B cell (primary cell): ENCODE data around the gene RAB42. TPM values are rescaled to one million over a fixed set of nuclear protein-coding genes. Genes with fewer than 3 reads are reported as not detected.

Experiments
- ATAC-seq: fragments of 200-7000 bp; cut with Tn5 transposase; one replicate; pipeline ENCODE4 v1.10.0; 2021; ENCODE audit warnings: low read depth, mild to moderate bottlenecking, moderate number of reproducible peaks, moderate library complexity
- CTCF ChIA-PET: fragments of 350-600 bp; sonication (Branson Sonifier 250); formaldehyde crosslinking; loops from one replicate; lab custom pipeline; 2021; ENCODE audit warnings: antibody characterized with exemption, inconsistent platforms; lab: Charles Lee
- POLR2A ChIA-PET: fragments of 350-600 bp; sonication (Branson Sonifier 250); formaldehyde crosslinking; loops from one replicate; lab custom pipeline; 2021; ENCODE audit warnings: antibody characterized with exemption; lab: Charles Lee
- DNase-seq: peaks from one replicate; pipeline ENCODE4 v3.0.0; 2013
- H2AFZ ChIP-seq: 2 replicates; pipeline ENCODE4 v1.6.1; 2012; ENCODE audit warnings: mild to moderate bottlenecking, low read depth, low read length; ENCODE audit not compliant: insufficient read depth, poor library complexity, severe bottlenecking
- H3K27ac ChIP-seq, 2 donors: 1 replicate in 1 of 2; 2 replicates in 1 of 2; pipeline ENCODE4 v1.5.1; 2012 to 2013; ENCODE audit warnings: low read length in 2 of 2, mild to moderate bottlenecking in 2 of 2, moderate library complexity in 1 of 2
- H3K27me3 ChIP-seq, 4 experiments: fragments of 200-600 bp in 1 of 4; sonication (generic) in 1 of 4; replicated peaks in 1 of 4; 1 replicate in 2 of 4; 2 replicates in 2 of 4; pipeline versions ENCODE4 v1.6.1 to v1.7.0; 2013 to 2016; ENCODE audit warnings: low read length in 3 of 4, mild to moderate bottlenecking in 2 of 4, mixed read lengths in 1 of 4, moderate library complexity in 1 of 4; ENCODE audit not compliant: insufficient read depth in 4 of 4, control insufficient read depth in 3 of 4; ENCODE audit errors: control extremely low read depth in 1 of 4
- H3K36me3 ChIP-seq, 2 experiments: replicated peaks in 1 of 2; 1 replicate in 1 of 2; 2 replicates in 1 of 2; pipeline versions ENCODE4 v1.6.1 to v1.7.1; 2013; ENCODE audit warnings: low read length in 1 of 2; ENCODE audit not compliant: insufficient read depth in 2 of 2, control insufficient read depth in 1 of 2; ENCODE audit errors: control extremely low read depth in 1 of 2, extremely low read depth in 1 of 2
- H3K4me1 ChIP-seq, 2 donors: fragments of 200-600 bp in 1 of 2; sonication (generic) in 1 of 2; 1 replicate in 1 of 2; 2 replicates in 1 of 2; pipeline versions ENCODE4 v1.5.1 to v1.6.1; 2013 to 2017; ENCODE audit warnings: low read length in 2 of 2; ENCODE audit not compliant: control insufficient read depth in 2 of 2, insufficient read depth in 2 of 2
- H3K4me2 ChIP-seq: replicated peaks from 2 replicates; pipeline ENCODE3; 2012; ENCODE audit warnings: mild to moderate bottlenecking, low read depth, low read length; ENCODE audit not compliant: poor library complexity, severe bottlenecking
- H3K4me3 ChIP-seq, 5 experiments: fragments of 200-600 bp in 1 of 5; sonication (generic) in 1 of 5; 1 replicate in 3 of 5; 2 replicates in 2 of 5; pipeline versions ENCODE4 v1.5.1 to v1.7.0; 2011 to 2016; ENCODE audit warnings: low read length in 4 of 5, mild to moderate bottlenecking in 4 of 5, low read depth in 2 of 5, control low read depth in 1 of 5, moderate library complexity in 1 of 5; ENCODE audit not compliant: insufficient read depth in 1 of 5; ENCODE audit errors: control extremely low read depth in 1 of 5, extremely low read depth in 1 of 5
- H3K79me2 ChIP-seq: fragments of 200-600 bp; sonication (generic); one replicate; pipeline ENCODE4 v1.6.0; 2016; ENCODE audit warnings: low read length; ENCODE audit not compliant: control insufficient read depth, insufficient read depth
- H3K9ac ChIP-seq: fragments of 200-600 bp; sonication (generic); 2 replicates; pipeline ENCODE4 v1.6.1; 2017; ENCODE audit warnings: mild to moderate bottlenecking, low read length, moderate library complexity
- H3K9me3 ChIP-seq, 3 donors: one replicate each; pipeline versions ENCODE4 v1.6.1 to v1.7.1; 2013; ENCODE audit warnings: low read length in 2 of 3; ENCODE audit not compliant: control insufficient read depth in 2 of 3, insufficient read depth in 1 of 3; ENCODE audit errors: control extremely low read depth in 1 of 3
- H4K20me1 ChIP-seq: 2 replicates; pipeline ENCODE4 v1.6.0; 2012; ENCODE audit warnings: mild to moderate bottlenecking, low read length; ENCODE audit not compliant: insufficient read depth, control insufficient read depth, poor library complexity, severe bottlenecking
- H3K27ac Mint-ChIP-seq: one replicate; pipeline ENCODE4 v1.8.0; 2021; ENCODE audit warnings: mixed read lengths
- H3K27me3 Mint-ChIP-seq: one replicate; pipeline ENCODE4 v1.8.0; 2021; ENCODE audit warnings: mixed read lengths
- H3K4me1 Mint-ChIP-seq: one replicate; pipeline ENCODE4 v1.8.0; 2021; ENCODE audit warnings: mixed read lengths
- H3K4me3 Mint-ChIP-seq: one replicate; pipeline ENCODE4 v1.8.0; 2021; ENCODE audit warnings: mixed read lengths
- H3K9me3 Mint-ChIP-seq: one replicate; pipeline ENCODE4 v1.8.0; 2022; ENCODE audit warnings: mixed read lengths; ENCODE audit not compliant: insufficient read depth
- EZH2 ChIP-seq: IDR thresholded peaks from 2 replicates; pipeline ENCODE4 v1.6.1; 2012; ENCODE audit warnings: borderline replicate concordance, low read depth, mild to moderate bottlenecking, moderate library complexity, low read length; ENCODE audit not compliant: insufficient read depth, poor library complexity, severe bottlenecking
- WGBS: methylation state at CpG from one replicate; pipeline ENCODE4 v1.1.5; 2013; ENCODE audit warnings: missing lambda C conversion rate; ENCODE audit not compliant: insufficient coverage; 5-methylcytosine and 5-hydroxymethylcytosine counted together
- intact Hi-C: fragments of 100-400 bp; cut with micrococcal nuclease; formaldehyde crosslinking; loops from one replicate; pipeline ENCODE4 v1.10.0; 2022
- polyA plus RNA-seq: library from polyadenylated mRNA; depleted of rRNA; stranded (reverse); fragments of >200 nt; gene quantifications from 2 replicates; pipeline ENCODE4 v1.2.3, GENCODE V29; 2012
- total RNA-seq, 2 donors: library from RNA; stranded (reverse); fragments of 120-200 nt in 1 of 2; gene quantifications; 1 replicate in 1 of 2; 2 replicates in 1 of 2; pipeline versions ENCODE4 v1.2.3 to v1.2.4, GENCODE V29; 2013 to 2022
- TF ChIP-seq, protein P1 (sequence below): fragments of 200-600 bp; IDR thresholded peaks from one replicate; pipeline ENCODE4 v1.8.0; 2022; ENCODE audit warnings: antibody characterized with exemption, mild to moderate bottlenecking

Gene RAB42
- total and polyA plus RNA-seq, 2 donors (not counting 1 experiment from before 2014, with no cell fraction given) = not detected

- no peaks in the 10 kb centered on the region for H3K9me3 Mint-ChIP-seq
- CTCF ChIA-PET = interaction anchor here (0.9 kb wide), 1 partner anchor 38 kb away, joined by 8 read pairs; no protein-coding TSS in a partner anchor
Measured at GRCh38 chr1:28565040-28565439, 27.0 kb upstream of the RAB42 start.

DNA sequence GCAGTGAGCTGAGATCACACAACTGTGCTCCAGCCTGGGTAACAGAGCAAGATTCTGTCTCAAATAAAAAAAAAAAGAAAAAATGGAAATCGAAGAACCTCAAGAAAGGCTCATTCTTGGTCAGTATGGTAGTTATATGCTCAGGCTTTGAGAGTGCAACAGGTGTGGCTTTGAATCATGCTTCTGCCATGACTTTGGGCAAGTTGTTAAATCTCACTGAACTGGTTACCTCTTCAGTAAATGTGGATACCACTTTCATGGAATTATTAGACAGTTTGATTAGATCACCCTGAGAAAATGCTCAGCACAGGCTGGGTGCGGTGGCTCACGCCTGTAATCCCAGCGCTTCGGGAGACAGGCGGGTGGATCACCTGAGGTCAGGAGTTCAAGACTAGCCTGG is 26.3 kb upstream of the RAB42 start:
- H3K36me3 ChIP-seq = peaks cover 0 to 60% of the 10 kb centered on the region in 2 experiments
- H3K4me3 ChIP-seq = no peak overlapping the region
- H3K4me1 ChIP-seq = no peaks in the 10 kb centered on the region
- DNase-seq (no peak), ATAC-seq (no peak)
- no peaks in the 10 kb centered on the region for H3K79me2 ChIP-seq
- no peaks in the 10 kb centered on the region for H3K27me3 Mint-ChIP-seq
- H2AFZ ChIP-seq = no peak overlapping the region
- no peaks in the 10 kb centered on the region for H3K9me3 Mint-ChIP-seq
- intact Hi-C loops = no loop called here
- ChIA-PET CTCF (no interaction called here), POLR2A (no interaction called here)
- WGBS = 92% methylated on average over 5 of the region's 6 CpGs
- H3K4me3 Mint-ChIP-seq = no peak overlapping the region
- no peak overlapping the region for H3K27ac ChIP-seq
- no peaks in the 10 kb centered on the region for H3K27me3 ChIP-seq
- H3K27ac Mint-ChIP-seq = no peak overlapping the region
- H3K9me3 ChIP-seq = no peaks in the 10 kb centered on the region
- no peak overlapping the region for H3K4me2 ChIP-seq
- TF ChIP-seq, protein P1, sequence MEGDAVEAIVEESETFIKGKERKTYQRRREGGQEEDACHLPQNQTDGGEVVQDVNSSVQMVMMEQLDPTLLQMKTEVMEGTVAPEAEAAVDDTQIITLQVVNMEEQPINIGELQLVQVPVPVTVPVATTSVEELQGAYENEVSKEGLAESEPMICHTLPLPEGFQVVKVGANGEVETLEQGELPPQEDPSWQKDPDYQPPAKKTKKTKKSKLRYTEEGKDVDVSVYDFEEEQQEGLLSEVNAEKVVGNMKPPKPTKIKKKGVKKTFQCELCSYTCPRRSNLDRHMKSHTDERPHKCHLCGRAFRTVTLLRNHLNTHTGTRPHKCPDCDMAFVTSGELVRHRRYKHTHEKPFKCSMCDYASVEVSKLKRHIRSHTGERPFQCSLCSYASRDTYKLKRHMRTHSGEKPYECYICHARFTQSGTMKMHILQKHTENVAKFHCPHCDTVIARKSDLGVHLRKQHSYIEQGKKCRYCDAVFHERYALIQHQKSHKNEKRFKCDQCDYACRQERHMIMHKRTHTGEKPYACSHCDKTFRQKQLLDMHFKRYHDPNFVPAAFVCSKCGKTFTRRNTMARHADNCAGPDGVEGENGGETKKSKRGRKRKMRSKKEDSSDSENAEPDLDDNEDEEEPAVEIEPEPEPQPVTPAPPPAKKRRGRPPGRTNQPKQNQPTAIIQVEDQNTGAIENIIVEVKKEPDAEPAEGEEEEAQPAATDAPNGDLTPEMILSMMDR = no peak
- no peak for TF ChIP-seq EZH2
- no peaks in the 10 kb centered on the region for H4K20me1 ChIP-seq
- H3K4me1 Mint-ChIP-seq = no peaks in the 10 kb centered on the region
- H3K9ac ChIP-seq = no peak overlapping the region

More at GRCh38 chr1:28565040-28565439, 27.0 kb upstream of the RAB42 start:
- Histone ChIP-seq H3K4me2 (no peak overlapping the region), H3K27me3 (no peaks in the 10 kb centered on the region), H3K4me1 (no peaks in the 10 kb centered on the region), H2AFZ (no peak overlapping the region), H3K9me3 (no peaks in the 10 kb centered on the region), H4K20me1 (no peaks in the 10 kb centered on the region), H3K27ac (no peak overlapping the region), H3K9ac (no peak overlapping the region), H3K79me2 (no peaks in the 10 kb centered on the region), H3K4me3 (no peak overlapping the region), H3K36me3 (peaks cover 2 to 63% of the 10 kb centered on the region in 2 experiments)
- 97% methylated on average over 5 of the region's 7 CpGs for WGBS
- intact Hi-C loops = no loop called here
- POLR2A ChIA-PET = no interaction called here
- Mint-ChIP-seq H3K27me3 (no peaks in the 10 kb centered on the region), H3K27ac (no peak overlapping the region), H3K4me1 (no peaks in the 10 kb centered on the region), H3K4me3 (no peak overlapping the region)
- no peak for DNase-seq
- ATAC-seq = no peak
- TF ChIP-seq, protein P1 = no peak
- TF ChIP-seq EZH2 = no peak
